NB4 (cell line): ENCODE results near the gene KCNJ2.

ENCODE experiments used
- MYC ChIP-seq: IDR thresholded peaks from 2 replicates; pipeline ENCODE4 v1.6.1; 2011; ENCODE audit warnings: low read depth, low read length
- POLR2A ChIP-seq: IDR thresholded peaks from 2 replicates; pipeline ENCODE4 v1.6.1; 2011; ENCODE audit warnings: mild to moderate bottlenecking; ENCODE audit not compliant: insufficient read length; ENCODE audit errors: extremely low read depth
- TF ChIP-seq, protein P1 (sequence below): IDR thresholded peaks from one replicate; pipeline ENCODE4 v1.5.1; 2012; ENCODE audit warnings: low read depth, low read length
- TF ChIP-seq, protein P2 (sequence below): IDR thresholded peaks from 2 replicates; pipeline ENCODE4 v1.6.1; 2011; ENCODE audit warnings: low read depth, low read length

DNA sequence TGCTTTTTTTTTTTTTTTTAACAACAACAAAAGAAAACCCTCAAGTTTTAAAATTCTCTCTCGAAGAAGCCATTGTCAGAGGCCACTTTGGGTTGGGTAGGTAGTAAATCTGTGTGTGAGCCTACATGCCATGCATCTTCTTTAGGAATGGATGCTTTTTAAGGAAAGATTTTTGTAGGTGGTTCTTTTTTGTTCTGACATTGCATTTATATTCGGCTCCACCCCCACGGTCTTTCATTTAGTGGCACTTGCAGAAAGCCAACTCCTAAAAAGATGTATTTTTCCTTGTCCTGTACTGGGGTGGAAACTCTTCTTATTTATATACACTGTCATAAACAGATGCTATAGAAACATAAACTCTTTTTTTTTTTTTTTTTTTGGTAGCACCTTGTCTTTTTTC, 35.1 kb downstream of the KCNJ2 start:
- TF ChIP-seq, protein P1, sequence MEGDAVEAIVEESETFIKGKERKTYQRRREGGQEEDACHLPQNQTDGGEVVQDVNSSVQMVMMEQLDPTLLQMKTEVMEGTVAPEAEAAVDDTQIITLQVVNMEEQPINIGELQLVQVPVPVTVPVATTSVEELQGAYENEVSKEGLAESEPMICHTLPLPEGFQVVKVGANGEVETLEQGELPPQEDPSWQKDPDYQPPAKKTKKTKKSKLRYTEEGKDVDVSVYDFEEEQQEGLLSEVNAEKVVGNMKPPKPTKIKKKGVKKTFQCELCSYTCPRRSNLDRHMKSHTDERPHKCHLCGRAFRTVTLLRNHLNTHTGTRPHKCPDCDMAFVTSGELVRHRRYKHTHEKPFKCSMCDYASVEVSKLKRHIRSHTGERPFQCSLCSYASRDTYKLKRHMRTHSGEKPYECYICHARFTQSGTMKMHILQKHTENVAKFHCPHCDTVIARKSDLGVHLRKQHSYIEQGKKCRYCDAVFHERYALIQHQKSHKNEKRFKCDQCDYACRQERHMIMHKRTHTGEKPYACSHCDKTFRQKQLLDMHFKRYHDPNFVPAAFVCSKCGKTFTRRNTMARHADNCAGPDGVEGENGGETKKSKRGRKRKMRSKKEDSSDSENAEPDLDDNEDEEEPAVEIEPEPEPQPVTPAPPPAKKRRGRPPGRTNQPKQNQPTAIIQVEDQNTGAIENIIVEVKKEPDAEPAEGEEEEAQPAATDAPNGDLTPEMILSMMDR, result no peak
- TF ChIP-seq, protein P2, sequence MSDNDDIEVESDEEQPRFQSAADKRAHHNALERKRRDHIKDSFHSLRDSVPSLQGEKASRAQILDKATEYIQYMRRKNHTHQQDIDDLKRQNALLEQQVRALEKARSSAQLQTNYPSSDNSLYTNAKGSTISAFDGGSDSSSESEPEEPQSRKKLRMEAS, result no peak
- no peak for TF ChIP-seq POLR2A
- no peak for TF ChIP-seq MYC
